Smooth muscle cell (in vitro differentiated cells): ENCODE data around the gene KHNYN. TPM values are rescaled to one million over a fixed set of nuclear protein-coding genes. Genes with fewer than 3 reads are reported as not detected.

ENCODE experiments used
- DNase-seq: peaks from one replicate; lab custom pipeline; 2025; ENCODE audit not compliant: unreplicated experiment; lab: John Stamatoyannopoulos, UW
- H2AFZ ChIP-seq: fragments of 200-600 bp; sonication (generic); 2 replicates; pipeline ENCODE4 v1.6.0; 2016; ENCODE audit warnings: antibody characterized with exemption, low read depth, mild to moderate bottlenecking
- H3F3A ChIP-seq: fragments of 200-600 bp; sonication (generic); 2 replicates; pipeline ENCODE4 v1.6.0; 2017; ENCODE audit warnings: antibody characterized with exemption, low read depth
- H3K27ac ChIP-seq: fragments of 200-600 bp; sonication (generic); 2 replicates; pipeline ENCODE4 v1.5.1; 2016; ENCODE audit warnings: low read depth, mild to moderate bottlenecking
- H3K27me3 ChIP-seq: fragments of 200-600 bp; sonication (generic); 2 replicates; pipeline ENCODE4 v1.6.1; 2016; ENCODE audit warnings: low read depth, mild to moderate bottlenecking
- H3K36me3 ChIP-seq: fragments of 200-600 bp; sonication (generic); 2 replicates; pipeline ENCODE4 v1.5.1; 2016; ENCODE audit warnings: low read depth
- H3K4me1 ChIP-seq: fragments of 200-600 bp; sonication (generic); 2 replicates; pipeline ENCODE4 v1.5.1; 2016; ENCODE audit warnings: low read depth
- H3K4me2 ChIP-seq: fragments of 200-600 bp; sonication (generic); 2 replicates; pipeline ENCODE4 v1.6.0; 2016; ENCODE audit warnings: mild to moderate bottlenecking
- H3K4me3 ChIP-seq: fragments of 200-600 bp; sonication (generic); 2 replicates; pipeline ENCODE4 v1.5.1; 2016; ENCODE audit warnings: mild to moderate bottlenecking
- H3K79me2 ChIP-seq: fragments of 200-600 bp; sonication (generic); 2 replicates; pipeline ENCODE4 v1.6.0; 2016; ENCODE audit warnings: low read depth, mild to moderate bottlenecking
- H3K9ac ChIP-seq: fragments of 200-600 bp; sonication (generic); 2 replicates; pipeline ENCODE4 v1.6.0; 2016; ENCODE audit warnings: low read depth
- H3K9me3 ChIP-seq: fragments of 200-600 bp; sonication (generic); replicated peaks from 2 replicates; pipeline ENCODE4 v1.5.1; 2016; ENCODE audit warnings: low read depth
- H4K20me1 ChIP-seq: fragments of 200-600 bp; sonication (generic); 2 replicates; pipeline ENCODE4 v1.6.0; 2016; ENCODE audit warnings: low read depth
- WGBS: methylation state at CpG from one replicate; pipeline ENCODE4 v1.1.7; 2016; ENCODE audit warnings: low lambda C conversion rate; 5-methylcytosine and 5-hydroxymethylcytosine counted together
- polyA plus RNA-seq: library from polyadenylated mRNA; unstranded; fragments of >200 nt; fragmentation: Nextera tagmentation; extraction: Ambion mirVana; gene quantifications from 2 replicates; pipeline ENCODE4 v1.2.1, GENCODE V29; 2016
- total RNA-seq: library from RNA; depleted of rRNA; stranded (reverse); fragments of >200 nt; gene quantifications from 2 replicates; pipeline ENCODE4 v1.2.3, GENCODE V29; 2014
- TF ChIP-seq, protein P1 (sequence below): fragments of 200-600 bp; sonication (generic); IDR thresholded peaks from 2 replicates; pipeline ENCODE4 v1.5.1; 2017; ENCODE audit warnings: borderline replicate concordance, mild to moderate bottlenecking, antibody characterized with exemption; ENCODE audit not compliant: insufficient read depth, poor library complexity, severe bottlenecking

Gene KHNYN
- total and polyA plus RNA-seq, 2 experiments from 2014 or later: 28.2 to 43.1 TPM

DNA sequence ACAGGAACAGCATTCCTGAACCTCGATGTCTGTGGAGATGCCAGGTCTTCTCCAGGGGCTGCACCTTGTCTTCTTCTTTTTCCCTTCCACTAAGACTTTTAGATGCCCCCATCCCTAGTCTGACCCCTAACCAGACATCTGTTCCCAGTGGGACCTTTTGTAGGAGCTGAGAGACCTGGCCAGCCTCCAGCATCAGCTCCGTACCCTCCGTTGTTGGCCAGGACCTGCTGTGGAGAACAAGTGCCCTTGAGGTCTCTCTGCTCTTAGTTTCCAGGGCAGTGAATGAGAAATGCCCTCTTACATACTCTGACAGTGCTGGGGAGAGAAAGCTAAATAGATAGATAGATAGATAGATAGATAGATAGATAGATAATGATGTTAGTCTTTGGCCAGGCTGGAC is 29.6 kb downstream of the KHNYN start:
- Histone ChIP-seq H3K27ac (no peak overlapping the region), H3K4me2 (no peak overlapping the region), H3F3A (no peaks in the 10 kb centered on the region), H3K9me3 (no peaks in the 10 kb centered on the region), H3K79me2 (no peaks in the 10 kb centered on the region), H3K4me1 (no peaks in the 10 kb centered on the region), H3K4me3 (no peak overlapping the region), H3K9ac (no peak overlapping the region), H4K20me1 (no peaks in the 10 kb centered on the region), H2AFZ (no peak overlapping the region), H3K27me3 (no peaks in the 10 kb centered on the region), H3K36me3 (no peaks in the 10 kb centered on the region)
- TF ChIP-seq, protein P1, sequence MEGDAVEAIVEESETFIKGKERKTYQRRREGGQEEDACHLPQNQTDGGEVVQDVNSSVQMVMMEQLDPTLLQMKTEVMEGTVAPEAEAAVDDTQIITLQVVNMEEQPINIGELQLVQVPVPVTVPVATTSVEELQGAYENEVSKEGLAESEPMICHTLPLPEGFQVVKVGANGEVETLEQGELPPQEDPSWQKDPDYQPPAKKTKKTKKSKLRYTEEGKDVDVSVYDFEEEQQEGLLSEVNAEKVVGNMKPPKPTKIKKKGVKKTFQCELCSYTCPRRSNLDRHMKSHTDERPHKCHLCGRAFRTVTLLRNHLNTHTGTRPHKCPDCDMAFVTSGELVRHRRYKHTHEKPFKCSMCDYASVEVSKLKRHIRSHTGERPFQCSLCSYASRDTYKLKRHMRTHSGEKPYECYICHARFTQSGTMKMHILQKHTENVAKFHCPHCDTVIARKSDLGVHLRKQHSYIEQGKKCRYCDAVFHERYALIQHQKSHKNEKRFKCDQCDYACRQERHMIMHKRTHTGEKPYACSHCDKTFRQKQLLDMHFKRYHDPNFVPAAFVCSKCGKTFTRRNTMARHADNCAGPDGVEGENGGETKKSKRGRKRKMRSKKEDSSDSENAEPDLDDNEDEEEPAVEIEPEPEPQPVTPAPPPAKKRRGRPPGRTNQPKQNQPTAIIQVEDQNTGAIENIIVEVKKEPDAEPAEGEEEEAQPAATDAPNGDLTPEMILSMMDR: no peak
- no peak for DNase-seq
- WGBS: 95% methylated on average over 3 of the region's 3 CpGs

- Histone ChIP-seq H3K79me2 (no peaks in the 10 kb centered on the region), H3K9me3 (no peaks in the 10 kb centered on the region), H3K27me3 (no peaks in the 10 kb centered on the region), H3K4me3 (no peak overlapping the region), H3K36me3 (no peaks in the 10 kb centered on the region), H2AFZ (no peak overlapping the region), H3K27ac (no peak overlapping the region), H3K4me1 (no peaks in the 10 kb centered on the region), H3K4me2 (no peak overlapping the region), H3F3A (no peaks in the 10 kb centered on the region), H3K9ac (no peak overlapping the region), H4K20me1 (no peaks in the 10 kb centered on the region)
- TF ChIP-seq, protein P1: no peak
- DNase-seq: no peak
These were observed 31.6 kb downstream of the KHNYN start for GRCh38 chr14:24461336-24461735.

DNA sequence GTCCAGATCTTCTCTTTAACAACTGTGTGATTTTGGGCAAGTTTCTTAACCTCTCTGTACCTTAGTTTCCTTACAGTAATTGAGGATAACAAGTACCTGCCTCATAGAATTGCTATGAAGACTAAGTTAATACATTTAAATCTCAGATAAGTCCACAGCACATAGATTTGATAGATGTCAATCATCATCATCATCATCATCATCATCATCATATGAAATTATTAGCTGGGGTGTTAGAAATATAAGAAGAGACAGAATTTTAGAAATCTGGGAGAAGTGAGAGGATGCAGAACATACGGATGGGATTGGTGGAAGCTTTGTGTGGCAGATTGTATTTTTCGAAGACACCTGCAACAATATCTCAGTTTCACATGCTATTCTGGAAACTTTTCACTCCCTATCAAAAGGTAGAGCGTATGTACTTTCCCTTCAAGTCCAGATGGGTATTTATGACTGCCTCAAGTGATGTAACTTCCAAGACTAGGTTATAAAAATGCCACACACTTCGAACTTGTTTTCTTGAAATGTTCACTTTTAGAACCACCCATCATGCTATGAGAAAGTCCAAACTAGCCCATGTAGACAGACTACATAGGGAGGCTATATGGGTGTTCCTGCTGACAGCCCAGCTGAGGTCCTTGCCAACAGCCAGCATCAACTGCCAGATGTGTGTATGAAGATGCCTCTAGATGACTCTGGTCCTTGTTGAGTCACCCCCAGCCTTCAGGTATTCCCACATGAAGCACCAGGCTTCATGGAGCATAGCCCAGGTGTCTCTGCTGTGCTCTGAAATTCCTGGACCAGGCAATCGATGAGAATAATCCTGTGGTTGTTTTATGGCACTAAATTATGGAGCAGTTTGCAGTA is 33.5 kb downstream of the KHNYN start:
- no peaks in the 10 kb centered on the region for H3F3A ChIP-seq
- TF ChIP-seq, protein P1: no peak
- WGBS: 55% methylated on average over 5 of the region's 5 CpGs

More for the DNA sequence above, 33.5 kb downstream of the KHNYN start:
- no peaks in the 10 kb centered on the region for H3K79me2 ChIP-seq
- no peak overlapping the region for H3K9ac ChIP-seq
- no peak overlapping the region for H3K4me3 ChIP-seq
- H3K9me3 ChIP-seq: no peaks in the 10 kb centered on the region
- no peaks in the 10 kb centered on the region for H4K20me1 ChIP-seq
- no peak overlapping the region for H3K27ac ChIP-seq
- H3K4me2 ChIP-seq: no peak overlapping the region
- H2AFZ ChIP-seq: no peak overlapping the region
- H3K4me1 ChIP-seq: no peaks in the 10 kb centered on the region
- H3K36me3 ChIP-seq: no peaks in the 10 kb centered on the region
- H3K27me3 ChIP-seq: no peaks in the 10 kb centered on the region
- no peak for DNase-seq
